ENCODE data around the gene CLCN1. TPM values are rescaled to one million over a fixed set of nuclear protein-coding genes. Genes with fewer than 3 reads are reported as not detected.

CLCN1 gene
- total RNA-seq, 1 experiment from 2014 or later = not detected

- Histone ChIP-seq H3K36me3 (ENCODE audit: insufficient read depth, low read length) (no peaks in the 10 kb centered on the region), H3K4me3 (ENCODE audit: low read length) (no peak overlapping the region), H3K9me2 (replicated peaks; ENCODE audit: insufficient read depth, low read length) (no peaks in the 10 kb centered on the region), H3K79me2 (ENCODE audit: low read length) (no peaks in the 10 kb centered on the region), H3K4me1 (ENCODE audit: low read length) (no peaks in the 10 kb centered on the region), H3K27me3 (ENCODE audit: low read length) (no peaks in the 10 kb centered on the region), H3K4me2 (ENCODE audit: low read depth, low read length, poor library complexity, severe bottlenecking) (no peak overlapping the region), H3K27ac (ENCODE audit: low read length) (no peak overlapping the region), H4K20me1 (ENCODE audit: insufficient read depth, low read depth, low read length) (no peaks in the 10 kb centered on the region), H3K9ac (ENCODE audit: low read length) (no peak overlapping the region), H2AFZ (ENCODE audit: low read length) (no peak overlapping the region), H3K9me3 (ENCODE audit: low read length) (no peaks in the 10 kb centered on the region)
- no peak for DNase-seq
Observed at GRCh38 chr7:143367972-143368371, 52.1 kb downstream of the CLCN1 start.

- Histone ChIP-seq H3K4me2 (ENCODE audit: low read depth, low read length, poor library complexity, severe bottlenecking) (no peak overlapping the region), H4K20me1 (ENCODE audit: insufficient read depth, low read depth, low read length) (no peaks in the 10 kb centered on the region), H3K27me3 (ENCODE audit: low read length) (no peaks in the 10 kb centered on the region), H3K36me3 (ENCODE audit: insufficient read depth, low read length) (no peaks in the 10 kb centered on the region), H3K27ac (ENCODE audit: low read length) (no peak overlapping the region), H3K9me3 (ENCODE audit: low read length) (no peaks in the 10 kb centered on the region), H3K9me2 (replicated peaks; ENCODE audit: insufficient read depth, low read length) (no peaks in the 10 kb centered on the region), H3K9ac (ENCODE audit: low read length) (no peak overlapping the region), H3K79me2 (ENCODE audit: low read length) (no peaks in the 10 kb centered on the region), H3K4me1 (ENCODE audit: low read length) (no peaks in the 10 kb centered on the region), H2AFZ (ENCODE audit: low read length) (no peak overlapping the region), H3K4me3 (ENCODE audit: low read length) (no peak overlapping the region)
- no peak for DNase-seq
Observed at GRCh38 chr7:143368387-143368786, 52.5 kb downstream of the CLCN1 start.

GRCh38 chr7:143369678-143370651 lies 54.1 kb downstream of the CLCN1 start:
- no peak overlapping the region for H3K27ac ChIP-seq (ENCODE audit: low read length)
- no peak overlapping the region for H2AFZ ChIP-seq (ENCODE audit: low read length)
- H3K9me2 ChIP-seq (replicated peaks; ENCODE audit: insufficient read depth, low read length) = no peaks in the 10 kb centered on the region

GRCh38 chr7:143372070-143372469 lies 56.2 kb downstream of the CLCN1 start:
- no peak overlapping the region for H3K4me3 ChIP-seq (ENCODE audit: low read length)
- no peaks in the 10 kb centered on the region for H3K9me2 ChIP-seq (replicated peaks; ENCODE audit: insufficient read depth, low read length)
- no peaks in the 10 kb centered on the region for H3K9me3 ChIP-seq (ENCODE audit: low read length)
- DNase-seq = no peak
- H3K4me2 ChIP-seq (ENCODE audit: low read depth, low read length, poor library complexity, severe bottlenecking) = no peak overlapping the region
- H4K20me1 ChIP-seq (ENCODE audit: insufficient read depth, low read depth, low read length) = no peaks in the 10 kb centered on the region
- H3K4me1 ChIP-seq (ENCODE audit: low read length) = peaks cover 14% of the 10 kb centered on the region
- H3K36me3 ChIP-seq (ENCODE audit: insufficient read depth, low read length) = no peaks in the 10 kb centered on the region
- H3K27ac ChIP-seq (ENCODE audit: low read length) = no peak overlapping the region
- H2AFZ ChIP-seq (ENCODE audit: low read length) = no peak overlapping the region
- no peak overlapping the region for H3K9ac ChIP-seq (ENCODE audit: low read length)
- no peaks in the 10 kb centered on the region for H3K79me2 ChIP-seq (ENCODE audit: low read length)
- H3K27me3 ChIP-seq (ENCODE audit: low read length) = no peaks in the 10 kb centered on the region

More at GRCh38 chr7:143369678-143370651, 54.1 kb downstream of the CLCN1 start:
- Histone ChIP-seq H3K79me2 (ENCODE audit: low read length) (no peaks in the 10 kb centered on the region), H4K20me1 (ENCODE audit: insufficient read depth, low read depth, low read length) (no peaks in the 10 kb centered on the region), H3K4me1 (ENCODE audit: low read length) (peaks cover 8% of the 10 kb centered on the region), H3K9me3 (ENCODE audit: low read length) (no peaks in the 10 kb centered on the region), H3K4me2 (ENCODE audit: low read depth, low read length, poor library complexity, severe bottlenecking) (no peak overlapping the region), H3K4me3 (ENCODE audit: low read length) (no peak overlapping the region), H3K27me3 (ENCODE audit: low read length) (no peaks in the 10 kb centered on the region), H3K9ac (ENCODE audit: low read length) (no peak overlapping the region), H3K36me3 (ENCODE audit: insufficient read depth, low read length) (no peaks in the 10 kb centered on the region)
- no peak for DNase-seq

- no peak overlapping the region for H3K27ac ChIP-seq (ENCODE audit: low read length)
- H3K9ac ChIP-seq (ENCODE audit: low read length) = no peak overlapping the region
- no peak overlapping the region for H2AFZ ChIP-seq (ENCODE audit: low read length)
- H3K4me3 ChIP-seq (ENCODE audit: low read length) = no peak overlapping the region
- no peaks in the 10 kb centered on the region for H3K79me2 ChIP-seq (ENCODE audit: low read length)
- H3K4me1 ChIP-seq (ENCODE audit: low read length) = peaks cover 14% of the 10 kb centered on the region
- no peaks in the 10 kb centered on the region for H4K20me1 ChIP-seq (ENCODE audit: insufficient read depth, low read depth, low read length)
- no peaks in the 10 kb centered on the region for H3K9me2 ChIP-seq (replicated peaks; ENCODE audit: insufficient read depth, low read length)
- no peaks in the 10 kb centered on the region for H3K9me3 ChIP-seq (ENCODE audit: low read length)
- H3K27me3 ChIP-seq (ENCODE audit: low read length) = no peaks in the 10 kb centered on the region
- H3K36me3 ChIP-seq (ENCODE audit: insufficient read depth, low read length) = no peaks in the 10 kb centered on the region
- H3K4me2 ChIP-seq (ENCODE audit: low read depth, low read length, poor library complexity, severe bottlenecking) = no peak overlapping the region
- DNase-seq = no peak
Observed at GRCh38 chr7:143373255-143373794, 57.4 kb downstream of the CLCN1 start.

GRCh38 chr7:143374561-143374960 lies 58.6 kb downstream of the CLCN1 start:
- peak; percentile 43 for DNase-seq
- Histone ChIP-seq H3K9me3 (ENCODE audit: low read length) (no peaks in the 10 kb centered on the region), H3K27ac (ENCODE audit: low read length) (no peak overlapping the region), H3K4me1 (ENCODE audit: low read length) (peaks cover 15% of the 10 kb centered on the region), H3K79me2 (ENCODE audit: low read length) (no peaks in the 10 kb centered on the region), H3K36me3 (ENCODE audit: insufficient read depth, low read length) (no peaks in the 10 kb centered on the region), H3K4me2 (ENCODE audit: low read depth, low read length, poor library complexity, severe bottlenecking) (no peak overlapping the region), H2AFZ (ENCODE audit: low read length) (peak overlapping the region; percentile 3; the same call in 1 of the 2 replicates), H4K20me1 (ENCODE audit: insufficient read depth, low read depth, low read length) (no peaks in the 10 kb centered on the region), H3K9me2 (replicated peaks; ENCODE audit: insufficient read depth, low read length) (no peaks in the 10 kb centered on the region), H3K27me3 (ENCODE audit: low read length) (no peaks in the 10 kb centered on the region), H3K4me3 (ENCODE audit: low read length) (no peak overlapping the region), H3K9ac (ENCODE audit: low read length) (no peak overlapping the region)

GRCh38 chr7:143375298-143376034 lies 59.6 kb downstream of the CLCN1 start:
- no peak overlapping the region for H3K4me3 ChIP-seq (ENCODE audit: low read length)
- no peaks in the 10 kb centered on the region for H3K79me2 ChIP-seq (ENCODE audit: low read length)
- DNase-seq = peak; percentile 47
- H3K27ac ChIP-seq (ENCODE audit: low read length) = no peak overlapping the region
- H4K20me1 ChIP-seq (ENCODE audit: insufficient read depth, low read depth, low read length) = no peaks in the 10 kb centered on the region
- H3K36me3 ChIP-seq (ENCODE audit: insufficient read depth, low read length) = no peaks in the 10 kb centered on the region
- H3K9ac ChIP-seq (ENCODE audit: low read length) = no peak overlapping the region
- H3K9me3 ChIP-seq (ENCODE audit: low read length) = no peaks in the 10 kb centered on the region
- H3K4me2 ChIP-seq (ENCODE audit: low read depth, low read length, poor library complexity, severe bottlenecking) = no peak overlapping the region
- no peaks in the 10 kb centered on the region for H3K9me2 ChIP-seq (replicated peaks; ENCODE audit: insufficient read depth, low read length)
- H3K4me1 ChIP-seq (ENCODE audit: low read length) = peaks cover 20% of the 10 kb centered on the region
- no peaks in the 10 kb centered on the region for H3K27me3 ChIP-seq (ENCODE audit: low read length)
- H2AFZ ChIP-seq (ENCODE audit: low read length) = peak overlapping the region; percentile 3; the same call in 1 of the 2 replicates

GRCh38 chr7:143376396-143376795 lies 60.5 kb downstream of the CLCN1 start:
- Histone ChIP-seq H3K27me3 (ENCODE audit: low read length) (no peaks in the 10 kb centered on the region), H3K9me2 (replicated peaks; ENCODE audit: insufficient read depth, low read length) (no peaks in the 10 kb centered on the region), H3K4me2 (ENCODE audit: low read depth, low read length, poor library complexity, severe bottlenecking) (no peak overlapping the region), H3K9me3 (ENCODE audit: low read length) (no peaks in the 10 kb centered on the region), H3K79me2 (ENCODE audit: low read length) (no peaks in the 10 kb centered on the region), H2AFZ (ENCODE audit: low read length) (no peak overlapping the region), H3K27ac (ENCODE audit: low read length) (no peak overlapping the region), H3K4me3 (ENCODE audit: low read length) (no peak overlapping the region), H3K9ac (ENCODE audit: low read length) (no peak overlapping the region), H3K36me3 (ENCODE audit: insufficient read depth, low read length) (no peaks in the 10 kb centered on the region), H3K4me1 (ENCODE audit: low read length) (peaks cover 20% of the 10 kb centered on the region), H4K20me1 (ENCODE audit: insufficient read depth, low read depth, low read length) (no peaks in the 10 kb centered on the region)
- no peak for DNase-seq

Measured in Karpas-422 (cell line).